ENCODE measurements around the gene DMTF1. TPM values are rescaled to one million over a fixed set of nuclear protein-coding genes. Genes with fewer than 3 reads are reported as not detected.
A peak's percentile ranks its signal among the peaks of the same experiment; 100 is the strongest.

Gene DMTF1
- total RNA-seq, 2 donors from 2014 or later = 30.7 to 100 TPM

DNA sequence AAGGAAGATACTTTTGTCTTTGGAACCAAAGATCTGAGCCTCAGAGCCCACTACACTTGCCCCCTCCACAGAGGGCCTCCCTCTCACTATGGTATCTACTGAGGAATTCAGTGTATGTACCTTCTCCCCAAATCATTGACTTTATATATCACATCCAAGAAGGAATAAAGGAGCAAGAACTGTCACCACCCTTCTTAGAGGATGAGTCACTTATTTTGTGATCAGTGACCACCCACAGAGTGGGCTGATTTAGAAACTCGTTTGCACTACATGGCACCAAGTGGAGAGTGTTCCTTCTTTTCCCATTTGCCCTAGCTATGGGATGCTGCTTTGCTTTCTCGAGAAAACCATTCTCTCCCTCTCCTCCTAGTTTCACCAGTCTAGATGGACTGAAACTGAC lies 61.6 kb downstream of the DMTF1 start:
- Histone ChIP-seq H3K4me1 (replicated peaks) (peaks cover 6% of the 10 kb centered on the region), H3K4me3 (no peak overlapping the region), H3K27ac (no peak overlapping the region), H3K36me3 (no peaks in the 10 kb centered on the region), H3K9me3 (no peaks in the 10 kb centered on the region), H3K27me3 (replicated peaks; ENCODE audit: insufficient read depth) (no peaks in the 10 kb centered on the region)
- 67% methylated on average over 2 of the region's 2 CpGs for WGBS
- intact Hi-C loops (cut with DNase I) = no loop called here
- TF ChIP-seq, protein P1, sequence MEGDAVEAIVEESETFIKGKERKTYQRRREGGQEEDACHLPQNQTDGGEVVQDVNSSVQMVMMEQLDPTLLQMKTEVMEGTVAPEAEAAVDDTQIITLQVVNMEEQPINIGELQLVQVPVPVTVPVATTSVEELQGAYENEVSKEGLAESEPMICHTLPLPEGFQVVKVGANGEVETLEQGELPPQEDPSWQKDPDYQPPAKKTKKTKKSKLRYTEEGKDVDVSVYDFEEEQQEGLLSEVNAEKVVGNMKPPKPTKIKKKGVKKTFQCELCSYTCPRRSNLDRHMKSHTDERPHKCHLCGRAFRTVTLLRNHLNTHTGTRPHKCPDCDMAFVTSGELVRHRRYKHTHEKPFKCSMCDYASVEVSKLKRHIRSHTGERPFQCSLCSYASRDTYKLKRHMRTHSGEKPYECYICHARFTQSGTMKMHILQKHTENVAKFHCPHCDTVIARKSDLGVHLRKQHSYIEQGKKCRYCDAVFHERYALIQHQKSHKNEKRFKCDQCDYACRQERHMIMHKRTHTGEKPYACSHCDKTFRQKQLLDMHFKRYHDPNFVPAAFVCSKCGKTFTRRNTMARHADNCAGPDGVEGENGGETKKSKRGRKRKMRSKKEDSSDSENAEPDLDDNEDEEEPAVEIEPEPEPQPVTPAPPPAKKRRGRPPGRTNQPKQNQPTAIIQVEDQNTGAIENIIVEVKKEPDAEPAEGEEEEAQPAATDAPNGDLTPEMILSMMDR (IDR thresholded peaks at IDR 0.05) = no peak
- TF ChIP-seq POLR2A (IDR thresholded peaks at IDR 0.05) = no peak
- no peak for TF ChIP-seq POLR2AphosphoS5 (IDR thresholded peaks at IDR 0.05)
- DNase-seq (ENCODE audit: low spot score) = no peak

DNA sequence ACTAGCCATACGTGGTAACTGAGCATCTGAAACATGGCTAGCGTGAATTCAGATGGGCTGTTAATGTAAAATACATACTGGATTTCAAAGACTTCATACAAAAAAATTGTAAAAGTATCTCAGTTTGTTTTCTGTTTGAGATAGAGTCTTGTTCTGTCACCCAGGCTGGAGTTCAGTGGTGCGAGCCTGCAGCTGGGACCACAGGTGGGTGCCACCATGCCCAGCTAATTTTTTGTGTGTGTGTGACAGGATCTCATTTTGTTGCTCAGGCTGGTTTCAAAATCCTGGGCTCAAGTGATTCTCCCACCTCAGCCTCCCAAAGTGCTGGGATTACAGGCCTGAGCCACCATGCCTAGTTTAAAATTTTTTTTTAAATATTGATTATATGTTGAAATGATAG lies 62.8 kb downstream of the DMTF1 start:
- Histone ChIP-seq H3K36me3 (no peaks in the 10 kb centered on the region), H3K4me3 (no peak overlapping the region), H3K27me3 (replicated peaks; ENCODE audit: insufficient read depth) (no peaks in the 10 kb centered on the region), H3K27ac (no peak overlapping the region), H3K4me1 (replicated peaks) (peaks cover 6% of the 10 kb centered on the region), H3K9me3 (no peaks in the 10 kb centered on the region)
- DNase-seq (ENCODE audit: low spot score) = no peak
- WGBS = 98% methylated on average over 3 of the region's 3 CpGs
- intact Hi-C loops (cut with DNase I) = no loop called here
- TF ChIP-seq POLR2A (IDR thresholded peaks at IDR 0.05) = no peak
- TF ChIP-seq POLR2AphosphoS5 (IDR thresholded peaks at IDR 0.05) = no peak
- TF ChIP-seq, protein P1 (IDR thresholded peaks at IDR 0.05) = no peak

DNA sequence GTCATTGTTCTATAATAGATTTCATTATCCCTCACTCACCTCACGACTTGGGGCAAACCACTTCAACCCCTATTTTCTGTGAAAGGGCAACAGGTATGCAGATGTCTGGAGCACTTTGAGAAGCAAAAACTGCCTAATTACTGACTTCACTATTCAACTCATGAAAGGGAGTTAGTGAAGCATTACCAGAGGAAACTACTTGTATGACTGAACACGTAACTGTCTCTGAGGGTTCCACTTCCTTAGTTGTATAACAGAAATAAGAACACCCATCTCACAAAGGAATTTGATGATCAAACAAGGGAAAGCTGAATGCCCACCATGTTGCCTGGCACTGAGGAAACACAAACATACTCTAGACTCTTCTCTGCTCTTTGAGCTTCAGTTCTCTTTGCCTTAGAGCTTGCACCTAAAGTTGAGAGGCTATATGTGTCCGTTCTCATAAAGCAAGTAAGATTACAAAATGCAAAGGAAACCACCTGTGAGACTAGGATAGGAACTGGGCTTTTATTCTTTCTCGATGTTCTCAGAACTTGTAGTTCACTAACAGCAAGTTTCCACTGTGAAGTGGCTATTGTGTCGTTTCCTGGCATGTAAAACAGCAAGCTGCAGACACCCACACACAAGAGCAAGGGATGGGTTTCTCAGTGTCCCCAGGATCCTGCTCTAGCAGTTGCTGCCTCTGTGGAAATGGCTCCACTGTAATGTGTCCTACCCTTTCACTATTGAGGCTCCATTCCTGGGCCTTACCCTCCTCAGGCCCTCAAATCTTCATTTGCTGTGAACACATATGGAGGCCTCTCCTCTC lies 64.7 kb downstream of the DMTF1 start:
- 64% methylated on average over 5 of the region's 5 CpGs for WGBS
- Histone ChIP-seq H3K36me3 (no peaks in the 10 kb centered on the region), H3K9me3 (no peaks in the 10 kb centered on the region), H3K27ac (no peak overlapping the region), H3K27me3 (replicated peaks; ENCODE audit: insufficient read depth) (no peaks in the 10 kb centered on the region), H3K4me1 (replicated peaks) (peaks cover 6% of the 10 kb centered on the region), H3K4me3 (no peak overlapping the region)
- intact Hi-C loops (cut with DNase I) = no loop called here
- no peak for DNase-seq (ENCODE audit: low spot score)
- TF ChIP-seq, protein P1 (IDR thresholded peaks at IDR 0.05) = no peak
- TF ChIP-seq POLR2AphosphoS5 (IDR thresholded peaks at IDR 0.05) = no peak
- TF ChIP-seq POLR2A (IDR thresholded peaks at IDR 0.05) = no peak

DNA sequence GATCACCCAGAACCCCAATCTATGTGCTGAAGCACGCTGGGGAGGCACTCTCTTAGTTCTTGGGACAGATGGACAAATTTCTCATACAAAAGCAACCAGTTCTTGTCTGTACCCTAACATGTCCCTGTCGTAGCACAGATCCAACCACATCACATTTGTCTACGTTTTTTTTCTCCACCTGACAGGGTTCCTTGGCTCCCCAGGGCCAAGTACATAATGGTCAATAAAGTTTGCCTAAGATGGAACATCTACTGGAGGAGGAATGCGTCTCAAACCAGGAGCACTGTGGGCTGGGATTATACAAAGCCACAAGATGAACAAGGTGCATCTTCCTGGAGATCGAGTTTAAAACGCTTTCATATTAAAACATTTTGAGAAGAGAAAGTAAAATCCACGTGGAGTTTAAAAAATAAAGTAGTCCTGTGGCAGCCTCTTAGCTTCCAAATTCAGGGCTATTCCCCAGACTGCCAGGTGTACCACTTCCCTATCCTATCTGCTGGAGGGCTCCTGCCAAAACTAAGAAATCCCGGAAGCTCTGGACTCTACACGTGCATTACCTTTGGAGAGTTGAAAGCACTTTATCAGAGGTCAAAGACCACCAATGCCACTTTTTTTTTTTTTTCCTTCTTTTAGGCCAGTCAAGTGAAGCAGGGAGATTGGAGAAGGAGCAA lies 65.9 kb downstream of the DMTF1 start:
- 63% methylated on average over 9 of the region's 9 CpGs for WGBS
- peak overlapping the region; percentile 62 to 85 for H3K4me3 ChIP-seq
- no peaks in the 10 kb centered on the region for H3K9me3 ChIP-seq
- H3K27me3 ChIP-seq (replicated peaks; ENCODE audit: insufficient read depth) = no peaks in the 10 kb centered on the region
- DNase-seq (ENCODE audit: low spot score) = no peak
- intact Hi-C loops (cut with DNase I) = no loop called here
- TF ChIP-seq, protein P1 (IDR thresholded peaks at IDR 0.05) = no peak
- TF ChIP-seq POLR2A (IDR thresholded peaks at IDR 0.05) (no peak), POLR2AphosphoS5 (IDR thresholded peaks at IDR 0.05) (no peak)
- H3K4me1 ChIP-seq (replicated peaks) = no peaks in the 10 kb centered on the region
- H3K36me3 ChIP-seq = no peaks in the 10 kb centered on the region
- H3K27ac ChIP-seq = no peak overlapping the region
